K562 (cell line): Measurements from ENCODE around the gene GOLGA6L2. TPM values are rescaled to one million over a fixed set of nuclear protein-coding genes. Genes with fewer than 3 reads are reported as not detected.

ENCODE experiments used
- ATAC-seq: fragments of 200-7000 bp; cut with Tn5 transposase; 3 replicates; pipeline ENCODE4 v1.9.1; 2020; ENCODE audit warnings: moderate library complexity
- BruUV-seq: library from RNA; stranded (reverse); fragments of 400-500 nt; replicated peaks from 2 replicates; lab custom pipeline; 2021; lab: Mats Ljungman, UMichigan
- CTCF ChIA-PET: fragments of 300-600 bp; formaldehyde crosslinking; extraction: SDS; loops from one replicate; lab custom pipeline; 2021; ENCODE audit warnings: low intra/inter-chr PET ratio; lab: Yijun Ruan, JAX
- POLR2A ChIA-PET: fragments of 300-600, 350-650 bp; sonication (Branson Sonifier 250); formaldehyde crosslinking; extraction: SDS; loops from one replicate; lab custom pipeline; 2021; ENCODE audit warnings: antibody characterized with exemption, inconsistent platforms; lab: Yijun Ruan, JAX
- DNase-seq, 4 experiments: peaks; one replicate each; pipeline versions ENCODE4 v3.0.0 to v3.0.0-alpha.2; 2011 to 2018; ENCODE audit warnings: low spot score in 3 of 4, mixed read lengths in 3 of 4; ENCODE audit errors: extremely low read depth in 1 of 4
- FAIRE-seq: peaks from 2 replicates; lab custom pipeline; 2011; peaks lifted over from hg19 to GRCh38; lab: Jason Lieb, UNC
- H2AFZ ChIP-seq: 2 replicates; pipeline ENCODE4 v1.6.0; 2011; ENCODE audit warnings: low read depth, low read length, control low read depth, inconsistent platforms
- H3K27ac ChIP-seq: fragments of 200-600 bp; 3 replicates; pipeline ENCODE4 v1.8.0; 2011; ENCODE audit warnings: low read depth, mild to moderate bottlenecking, control low read depth, inconsistent platforms, low read length, moderate library complexity, mixed read lengths; ENCODE audit errors: extremely low read depth
- H3K27me3 ChIP-seq, 2 experiments: fragments of 300-600 bp in 1 of 2; 2 replicates in 1 of 2; 3 replicates in 1 of 2; pipeline versions ENCODE4 v1.6.0 to v1.8.0; 2011; ENCODE audit warnings: inconsistent platforms in 2 of 2, low read length in 2 of 2, mild to moderate bottlenecking in 1 of 2, mixed read lengths in 1 of 2, moderate library complexity in 1 of 2; ENCODE audit not compliant: control insufficient read depth in 2 of 2, insufficient read depth in 2 of 2
- H3K36me3 ChIP-seq: fragments of 300-600 bp; 3 replicates; pipeline ENCODE4 v1.8.0; 2011; ENCODE audit warnings: mild to moderate bottlenecking, low read length, inconsistent platforms; ENCODE audit not compliant: control insufficient read depth, insufficient read depth
- H3K4me1 ChIP-seq, 2 experiments: fragments of 200-600 bp in 1 of 2; replicated peaks in 1 of 2; 2 replicates in 1 of 2; 3 replicates in 1 of 2; pipeline versions ENCODE4 v1.5.1 to v1.8.0; 2011; ENCODE audit warnings: inconsistent platforms in 2 of 2, low read length in 2 of 2, mild to moderate bottlenecking in 1 of 2, mixed read lengths in 1 of 2, moderate library complexity in 1 of 2; ENCODE audit not compliant: control insufficient read depth in 2 of 2, insufficient read depth in 2 of 2
- H3K4me2 ChIP-seq: 2 replicates; pipeline ENCODE4 v1.6.1; 2011; ENCODE audit warnings: low read length, control low read depth, inconsistent platforms, mixed read lengths; ENCODE audit not compliant: insufficient read depth
- H3K4me3 ChIP-seq: fragments of 200-600 bp; sonication (generic), shearing (Covaris generic); 2 replicates; pipeline ENCODE4 v1.5.1; 2016; ENCODE audit warnings: control low read depth, inconsistent platforms
- H3K79me2 ChIP-seq: fragments of 200-600 bp; 3 replicates; pipeline ENCODE4 v1.8.0; 2011; ENCODE audit warnings: low read length, inconsistent platforms; ENCODE audit not compliant: control insufficient read depth, insufficient read depth
- H3K9ac ChIP-seq, 2 experiments: 2 replicates each; pipeline versions ENCODE4 v1.6.0 to v1.6.1; 2011; ENCODE audit warnings: low read depth in 2 of 2, low read length in 2 of 2, control low read depth in 1 of 2, inconsistent platforms in 1 of 2, mild to moderate bottlenecking in 1 of 2, mixed read lengths in 1 of 2; ENCODE audit not compliant: insufficient read depth in 1 of 2
- H3K9me1 ChIP-seq: one replicate; pipeline ENCODE4 v1.6.0; 2011; ENCODE audit warnings: inconsistent platforms, mild to moderate bottlenecking, low read length, moderate library complexity; ENCODE audit not compliant: control insufficient read depth, insufficient read depth
- H3K9me3 ChIP-seq: replicated peaks from 2 replicates; pipeline ENCODE4 v1.5.1; 2011; ENCODE audit warnings: low read depth, low read length, inconsistent platforms; ENCODE audit not compliant: control insufficient read depth, insufficient read depth
- H4K20me1 ChIP-seq: replicated peaks from 2 replicates; pipeline ENCODE4 v1.6.1; 2011; ENCODE audit warnings: low read length, inconsistent platforms, mixed read lengths; ENCODE audit not compliant: control insufficient read depth, insufficient read depth
- FOSL1 ChIP-seq: fragments of 200-800 bp; sonication (Bioruptor generic); conservative IDR thresholded peaks from 2 replicates; pipeline ENCODE4 v1.6.1; 2016; ENCODE audit warnings: missing genetic modification characterization, missing compliant biosample characterization
- JUND ChIP-seq, 2 experiments: IDR thresholded peaks; 2 replicates in 1 of 2; 3 replicates in 1 of 2; pipeline ENCODE4 v1.6.1; 2011; ENCODE audit warnings: borderline replicate concordance in 2 of 2, low read depth in 2 of 2, low read length in 2 of 2, improper control_type of control experiment in 1 of 2, missing biosample characterization in 1 of 2, missing genetic modification characterization in 1 of 2, missing genetic modification reagents in 1 of 2
- NFRKB ChIP-seq: fragments of 450-650 bp; IDR thresholded peaks from 2 replicates; pipeline ENCODE4 v1.6.1; 2016; ENCODE audit warnings: low read depth
- RBM25 ChIP-seq: fragments of 200-400 bp; formaldehyde crosslinking; IDR thresholded peaks from 2 replicates; pipeline ENCODE4 v1.6.1; 2018; ENCODE audit warnings: low read length, low read depth, moderate library complexity; ENCODE audit not compliant: severe bottlenecking
- ZNF583 ChIP-seq: fragments of 250-450 bp; sonication (Bioruptor Pico); IDR thresholded peaks from 2 replicates; pipeline ENCODE4 v1.4.0; 2020
- WGBS: fragments of 100-300 bp; shearing (Covaris generic); methylation state at CpG from one replicate; pipeline ENCODE4 v1.1.6; 2016; ENCODE audit warnings: low coverage, mixed read lengths; ENCODE audit not compliant: insufficient coverage; ENCODE audit errors: missing lambda C conversion rate; 5-methylcytosine and 5-hydroxymethylcytosine counted together
- in situ Hi-C: fragments of 300-500 bp; cut with MboI; formaldehyde crosslinking; loops from 4 replicates; pipeline ENCODE4 v1.15.0; 2018; ENCODE audit warnings: inconsistent platforms, mixed read lengths
- intact Hi-C: fragments of 100-400 bp; cut with micrococcal nuclease; formaldehyde crosslinking; loops from 2 replicates; pipeline ENCODE4 v1.14.2; 2022
- polyA plus RNA-seq, 8 experiments: library from polyadenylated mRNA; depleted of rRNA in 4 of 8; stranded (reverse) in 5 of 8; unstranded in 3 of 8; fragments of >200 nt; fragmentation: Nextera tagmentation in 2 of 8; fragmentation: Illumina TruSeq in 1 of 8; extraction: Ambion mirVana in 2 of 8; extraction: Trizol in 1 of 8; gene quantifications; 2 replicates each; pipeline versions ENCODE4 v1.2.1 to v1.2.3, GENCODE V29; 2011 to 2014; ENCODE audit warnings: inconsistent platforms in 1 of 8, missing spikeins in 1 of 8
- total RNA-seq, 7 experiments: library from RNA; depleted of rRNA in 6 of 7; stranded (reverse); fragments of >200 nt in 6 of 7; fragmentation: Illumina TruSeq in 2 of 7; extraction: Trizol in 2 of 7; gene quantifications; 2 replicates each; pipeline versions ENCODE4 v1.2.1 to v1.2.3, GENCODE V29; 2011 to 2021; ENCODE audit warnings: low replicate concordance in 1 of 7
- TF ChIP-seq, protein P1 (sequence below): sonication (generic); formaldehyde crosslinking; IDR thresholded peaks from 2 replicates; pipeline ENCODE4 v1.8.0; 2023; ENCODE audit warnings: mild to moderate bottlenecking, missing genetic modification reagents
- TF ChIP-seq, protein P2 (sequence below): sonication (generic); formaldehyde crosslinking; IDR thresholded peaks from 2 replicates; pipeline ENCODE4 v1.5.0; 2020; ENCODE audit warnings: missing genetic modification reagents

Gene GOLGA6L2
- total and polyA plus RNA-seq, 9 of the 15 experiments (the other 6 are each of a cell fraction or from before 2014, with no cell fraction given), result not detected

DNA sequence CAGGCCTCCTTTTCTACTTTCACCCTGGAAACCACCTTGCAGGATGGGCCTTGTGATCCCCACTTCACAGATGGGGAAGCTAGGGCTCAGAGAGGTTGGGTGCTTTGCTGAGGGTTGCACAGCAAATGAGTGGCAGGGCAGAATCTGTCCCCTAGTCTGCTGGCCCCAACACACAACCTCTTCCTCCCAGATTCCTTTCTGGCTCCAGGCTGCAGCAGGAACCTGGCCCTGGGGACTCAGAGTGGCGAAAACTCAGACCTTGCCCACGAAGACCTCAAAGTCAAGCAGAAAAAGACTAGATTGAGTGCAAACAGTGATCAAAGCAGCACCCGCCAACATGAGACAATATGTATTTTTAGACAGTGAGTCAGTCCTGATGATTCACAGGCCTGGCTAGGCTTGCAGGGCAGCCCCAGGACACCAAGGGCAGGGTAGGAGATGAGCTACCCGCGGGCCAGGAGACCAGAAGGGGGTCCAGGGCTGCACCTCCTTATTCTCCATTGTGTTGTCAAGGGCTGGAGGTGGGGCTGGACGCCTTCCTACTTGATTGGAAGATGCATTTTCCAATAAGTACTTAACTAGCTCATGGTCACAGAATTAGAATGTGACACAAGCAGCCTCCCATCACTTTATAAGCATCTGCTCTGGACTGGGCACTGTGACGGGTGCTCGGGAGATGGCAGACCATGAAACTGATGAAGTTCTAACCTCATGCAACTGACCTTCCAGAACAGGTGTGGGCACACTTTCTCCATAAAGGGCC is 23.9 kb downstream of the GOLGA6L2 start:
- H3K4me3 ChIP-seq, result no peak overlapping the region
- H3K79me2 ChIP-seq, result no peaks in the 10 kb centered on the region
- H3K9me1 ChIP-seq, result no peaks in the 10 kb centered on the region
- no peak overlapping the region for H3K9ac ChIP-seq
- whole genome bisulfite sequencing, result 4% methylated on average over 6 of the region's 8 CpGs
- H3K4me2 ChIP-seq, result no peak overlapping the region
- ATAC-seq (peak; percentile 45), FAIRE-seq (peak; percentile 51), DNase-seq (no peak)
- H2AFZ ChIP-seq, result no peak overlapping the region
- intact Hi-C loops, result no loop called here
- H3K27me3 ChIP-seq, result peaks cover 2 to 29% of the 10 kb centered on the region in 2 experiments; a peak in 4 of 5 replicates
- ChIA-PET POLR2A (no interaction called here), CTCF (no interaction called here)
- no peaks in the 10 kb centered on the region for H3K4me1 ChIP-seq
- in situ Hi-C loops, result no loop called here
- no peaks in the 10 kb centered on the region for H3K9me3 ChIP-seq
- H4K20me1 ChIP-seq, result no peaks in the 10 kb centered on the region
- no peaks in the 10 kb centered on the region for H3K36me3 ChIP-seq
- H3K27ac ChIP-seq, result no peak overlapping the region
- BruUV-seq, result no TSS peak
- TF ChIP-seq JUND (IDR thresholded peaks at IDR 0.05; ENCODE audit: borderline replicate concordance, low read depth, low read length) (peak; percentile 25; the same call in 1 of the 2 replicates), JUND (tag; IDR thresholded peaks at IDR 0.05; ENCODE audit: borderline replicate concordance, low read depth, low read length) (0 out of 3 replicates have a peak, but pooled peaks have one; percentile 15), NFRKB (no peak), ZNF583 (CRISPR knock-in tag) (no peak), RBM25 (peak; percentile 62), FOSL1 (tag) (peak; percentile 82)
- TF ChIP-seq, protein P1, sequence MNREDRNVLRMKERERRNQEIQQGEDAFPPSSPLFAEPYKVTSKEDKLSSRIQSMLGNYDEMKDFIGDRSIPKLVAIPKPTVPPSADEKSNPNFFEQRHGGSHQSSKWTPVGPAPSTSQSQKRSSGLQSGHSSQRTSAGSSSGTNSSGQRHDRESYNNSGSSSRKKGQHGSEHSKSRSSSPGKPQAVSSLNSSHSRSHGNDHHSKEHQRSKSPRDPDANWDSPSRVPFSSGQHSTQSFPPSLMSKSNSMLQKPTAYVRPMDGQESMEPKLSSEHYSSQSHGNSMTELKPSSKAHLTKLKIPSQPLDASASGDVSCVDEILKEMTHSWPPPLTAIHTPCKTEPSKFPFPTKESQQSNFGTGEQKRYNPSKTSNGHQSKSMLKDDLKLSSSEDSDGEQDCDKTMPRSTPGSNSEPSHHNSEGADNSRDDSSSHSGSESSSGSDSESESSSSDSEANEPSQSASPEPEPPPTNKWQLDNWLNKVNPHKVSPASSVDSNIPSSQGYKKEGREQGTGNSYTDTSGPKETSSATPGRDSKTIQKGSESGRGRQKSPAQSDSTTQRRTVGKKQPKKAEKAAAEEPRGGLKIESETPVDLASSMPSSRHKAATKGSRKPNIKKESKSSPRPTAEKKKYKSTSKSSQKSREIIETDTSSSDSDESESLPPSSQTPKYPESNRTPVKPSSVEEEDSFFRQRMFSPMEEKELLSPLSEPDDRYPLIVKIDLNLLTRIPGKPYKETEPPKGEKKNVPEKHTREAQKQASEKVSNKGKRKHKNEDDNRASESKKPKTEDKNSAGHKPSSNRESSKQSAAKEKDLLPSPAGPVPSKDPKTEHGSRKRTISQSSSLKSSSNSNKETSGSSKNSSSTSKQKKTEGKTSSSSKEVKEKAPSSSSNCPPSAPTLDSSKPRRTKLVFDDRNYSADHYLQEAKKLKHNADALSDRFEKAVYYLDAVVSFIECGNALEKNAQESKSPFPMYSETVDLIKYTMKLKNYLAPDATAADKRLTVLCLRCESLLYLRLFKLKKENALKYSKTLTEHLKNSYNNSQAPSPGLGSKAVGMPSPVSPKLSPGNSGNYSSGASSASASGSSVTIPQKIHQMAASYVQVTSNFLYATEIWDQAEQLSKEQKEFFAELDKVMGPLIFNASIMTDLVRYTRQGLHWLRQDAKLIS (CRISPR knock-in tag), result no peak
- TF ChIP-seq, protein P2, sequence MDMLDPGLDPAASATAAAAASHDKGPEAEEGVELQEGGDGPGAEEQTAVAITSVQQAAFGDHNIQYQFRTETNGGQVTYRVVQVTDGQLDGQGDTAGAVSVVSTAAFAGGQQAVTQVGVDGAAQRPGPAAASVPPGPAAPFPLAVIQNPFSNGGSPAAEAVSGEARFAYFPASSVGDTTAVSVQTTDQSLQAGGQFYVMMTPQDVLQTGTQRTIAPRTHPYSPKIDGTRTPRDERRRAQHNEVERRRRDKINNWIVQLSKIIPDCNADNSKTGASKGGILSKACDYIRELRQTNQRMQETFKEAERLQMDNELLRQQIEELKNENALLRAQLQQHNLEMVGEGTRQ (CRISPR knock-in tag), result no peak
